Left lung (tissue), 10 donors: ENCODE measurements around the gene ALOX5AP. TPM values are rescaled to one million over a fixed set of nuclear protein-coding genes. Genes with fewer than 3 reads are reported as not detected.

Source experiments
- ATAC-seq: fragments of 200-7000 bp; cut with Tn5 transposase; one replicate; pipeline ENCODE4 v1.9.1; 2020; ENCODE audit warnings: moderate library complexity
- DNase-seq, 4 donors: peaks; one replicate each; pipeline ENCODE4 v3.0.0-alpha.2; 2013 to 2020
- H3K27ac ChIP-seq, 2 donors: fragments of 200-600 bp; sonication (generic) in 1 of 2; one replicate each; pipeline versions ENCODE4 v1.5.0 to v1.8.0; 2020 to 2021
- H3K27me3 ChIP-seq, 2 donors: fragments of 200-600 bp; sonication (generic) in 1 of 2; one replicate each; pipeline versions ENCODE4 v1.5.0 to v1.8.0; 2020 to 2021
- H3K36me3 ChIP-seq, 2 donors: fragments of 200-600 bp; sonication (generic) in 1 of 2; one replicate each; pipeline versions ENCODE4 v1.5.0 to v1.8.0; 2020 to 2021
- H3K4me1 ChIP-seq, 2 donors: fragments of 200-600 bp; one replicate each; pipeline ENCODE4 v1.8.0; 2021
- H3K4me3 ChIP-seq, 2 donors: fragments of 200-600 bp; sonication (generic) in 1 of 2; one replicate each; pipeline versions ENCODE4 v1.5.0 to v1.8.0; 2020 to 2021; ENCODE audit warnings: mild to moderate bottlenecking in 1 of 2
- H3K9me3 ChIP-seq, 2 donors: fragments of 200-600 bp; sonication (generic) in 1 of 2; one replicate each; pipeline versions ENCODE4 v1.5.0 to v1.8.0; 2020 to 2021
- CTCF ChIP-seq, 2 donors: fragments of 200-600 bp; sonication (generic) in 1 of 2; IDR thresholded peaks; one replicate each; pipeline versions ENCODE4 v1.5.0 to v1.8.0; 2021; ENCODE audit warnings: antibody characterized with exemption in 2 of 2
- intact Hi-C, 2 donors: fragments of 100-400 bp; cut with DNase I; formaldehyde crosslinking; loops; one replicate each; pipeline versions ENCODE4 v1.11.2 to v1.14.2; 2022
- polyA plus RNA-seq, 6 donors: library from polyadenylated mRNA; unstranded; fragments of 120-200 nt; gene quantifications; one replicate each; pipeline ENCODE4 v1.2.1, GENCODE V29; 2013; ENCODE audit not compliant: insufficient read length in 6 of 6
- total RNA-seq, 2 donors: library from RNA; stranded (reverse); fragmentation: NEBNext Ultra II Directional; extraction: Animal tissue kit (Norgen Biotek cat#: 25700); gene quantifications; one replicate each; pipeline ENCODE4 v1.2.1, GENCODE V29; 2021
- donor health status: DM: no; HTN: yes; CAD: no.
- donor health status: DM: no; HTN: no; CAD: no.

Gene ALOX5AP
- total and polyA plus RNA-seq, 8 donors = 2.6 to 201 (median 4.9) TPM

GRCh38 chr13:30796631-30797601, 61.6 kb downstream of the ALOX5AP start:
- intact Hi-C loops = loop anchor here in 1 of 2 donors (5.0 kb wide), 1 partner anchor 115 kb away; no protein-coding TSS in a partner anchor
- no peak for ATAC-seq
- H3K36me3 ChIP-seq = no peaks in the 10 kb centered on the region
- H3K4me1 ChIP-seq = peaks cover 0 to 22% of the 10 kb centered on the region in 2 donors
- H3K27ac ChIP-seq = no peak overlapping the region
- H3K27me3 ChIP-seq = no peaks in the 10 kb centered on the region
- H3K9me3 ChIP-seq = no peaks in the 10 kb centered on the region
- TF ChIP-seq CTCF (IDR thresholded peaks at IDR 0.05) = no peak
- no peak for DNase-seq
- no peak overlapping the region for H3K4me3 ChIP-seq

DNA sequence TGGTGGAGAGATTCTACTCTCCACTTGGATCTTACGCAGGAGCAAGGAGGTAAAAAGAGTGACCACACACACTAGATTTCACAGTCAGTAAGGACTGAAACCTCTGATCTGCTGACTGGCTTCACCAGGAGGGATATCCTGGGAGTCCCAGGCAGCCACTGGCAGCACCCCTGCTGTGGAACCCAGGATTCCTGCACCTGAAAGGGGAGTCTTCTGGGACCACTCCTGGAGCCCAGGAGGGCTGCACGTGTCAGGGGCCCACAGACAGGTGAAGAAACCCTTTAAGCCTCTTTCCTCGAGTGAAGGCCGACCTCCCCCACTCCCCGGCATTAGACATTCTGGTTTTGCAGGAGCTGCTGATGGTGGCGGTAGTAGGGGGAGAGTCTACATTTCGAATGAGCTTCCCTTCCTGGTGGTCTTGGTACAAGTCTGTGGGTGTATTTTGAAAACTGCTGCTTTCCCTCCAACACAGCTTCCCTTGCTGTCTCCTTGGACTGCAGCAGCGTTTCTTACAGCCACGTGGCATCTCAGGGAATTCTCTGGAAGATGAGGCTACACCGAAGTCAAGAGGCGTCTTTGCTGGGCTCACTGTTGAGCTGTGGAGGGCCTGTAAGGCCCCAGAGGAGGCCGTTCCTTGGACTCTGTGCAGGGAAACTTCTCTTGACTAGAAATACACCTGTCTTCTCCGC, 62.6 kb downstream of the ALOX5AP start:
- no peak for TF ChIP-seq CTCF (IDR thresholded peaks at IDR 0.05)
- no peak overlapping the region for H3K4me3 ChIP-seq
- H3K36me3 ChIP-seq = no peaks in the 10 kb centered on the region

GRCh38 chr13:30798776-30799355, 63.5 kb downstream of the ALOX5AP start:
- intact Hi-C loops = loop anchor here in 1 of 2 donors (5.0 kb wide), 1 partner anchor 117 kb away; no protein-coding TSS in a partner anchor
- peak overlapping the region in 1 of 2 donors; percentile 6 for H3K27ac ChIP-seq

More for the DNA sequence above, 62.6 kb downstream of the ALOX5AP start:
- no peak overlapping the region for H3K27ac ChIP-seq
- no peaks in the 10 kb centered on the region for H3K27me3 ChIP-seq
- H3K4me1 ChIP-seq = peaks cover 0 to 20% of the 10 kb centered on the region in 2 donors
- DNase-seq (no peak), ATAC-seq (no peak)
- intact Hi-C loops = loop anchor here in 1 of 2 donors (5.0 kb wide), 1 partner anchor 116 kb away; no protein-coding TSS in a partner anchor
- no peaks in the 10 kb centered on the region for H3K9me3 ChIP-seq

GRCh38 chr13:30799356-30799824, 64.0 kb downstream of the ALOX5AP start:
- H3K27ac ChIP-seq = peak overlapping the region in 1 of 2 donors; percentile 6
- intact Hi-C loops = loop anchor here in 1 of 2 donors (5.0 kb wide), 1 partner anchor 117 kb away; no protein-coding TSS in a partner anchor
- DNase-seq (no peak), ATAC-seq (no peak)
- no peaks in the 10 kb centered on the region for H3K27me3 ChIP-seq
- H3K4me1 ChIP-seq = peaks cover 0 to 27% of the 10 kb centered on the region in 2 donors
- no peaks in the 10 kb centered on the region for H3K9me3 ChIP-seq
- H3K4me3 ChIP-seq = no peak overlapping the region
- no peak for TF ChIP-seq CTCF (IDR thresholded peaks at IDR 0.05)
- H3K36me3 ChIP-seq = no peaks in the 10 kb centered on the region

More at GRCh38 chr13:30798776-30799355, 63.5 kb downstream of the ALOX5AP start:
- no peaks in the 10 kb centered on the region for H3K36me3 ChIP-seq
- peaks cover 0 to 27% of the 10 kb centered on the region in 2 donors for H3K4me1 ChIP-seq
- H3K27me3 ChIP-seq = no peaks in the 10 kb centered on the region
- H3K9me3 ChIP-seq = no peaks in the 10 kb centered on the region
- DNase-seq (no peak), ATAC-seq (no peak)
- no peak for TF ChIP-seq CTCF (IDR thresholded peaks at IDR 0.05)
- H3K4me3 ChIP-seq = no peak overlapping the region
